ENCODE measurements around the gene PIGU. TPM values are rescaled to one million over a fixed set of nuclear protein-coding genes. Genes with fewer than 3 reads are reported as not detected.
"Not testable (repeated sequence)": the region's sequence is repeated elsewhere in the genome, so short reads cannot be mapped to it uniquely, and the experiment has no call there.

PIGU gene
- polyA plus RNA-seq, 1 of the 3 experiments (the other 2 are of a cell fraction), result 40.3 TPM

DNA sequence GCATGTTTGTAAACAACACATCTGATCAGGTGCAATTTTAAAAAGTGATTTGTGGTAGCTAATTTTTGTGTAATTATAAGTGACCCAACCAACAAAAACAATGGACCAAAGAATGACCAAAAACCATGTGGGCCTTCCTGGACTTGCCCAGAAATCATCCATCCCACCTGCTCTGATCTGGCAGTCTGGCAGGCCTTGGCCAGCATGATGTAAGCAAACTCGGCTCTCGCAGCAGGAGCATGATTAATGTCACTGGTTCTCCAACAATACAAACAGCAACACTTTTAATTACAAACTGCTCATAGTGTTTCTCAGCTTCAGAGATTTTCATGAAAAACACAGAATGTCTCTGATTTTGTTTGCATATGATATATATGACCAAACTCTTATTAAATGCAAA lies 43.4 kb upstream of the PIGU start:
- H2AFZ ChIP-seq (ENCODE audit: low read depth), result no peak overlapping the region
- no peaks in the 10 kb centered on the region for H3K27me3 ChIP-seq (ENCODE audit: insufficient read depth)
- peaks cover 24 to 39% of the 10 kb centered on the region in 2 experiments for H3K36me3 ChIP-seq (replicated peaks in 1 of 2; ENCODE audit: control insufficient read depth in 1 of 2, insufficient read depth in 2 of 2, low read length in 1 of 2)
- no peak overlapping the region for H3K9ac ChIP-seq
- WGBS (ENCODE audit: low lambda C conversion rate), result 95% methylated on average over 2 of the region's 2 CpGs
- no peaks in the 10 kb centered on the region for H3K9me3 ChIP-seq
- H4K20me1 ChIP-seq (ENCODE audit: insufficient read depth), result no peaks in the 10 kb centered on the region
- DNase-seq, result no peak
- peaks cover under 1% of the 10 kb centered on the region for H3F3A ChIP-seq (replicated peaks; ENCODE audit: insufficient read depth)
- H3K27ac ChIP-seq (ENCODE audit: low read depth in 2 of 2, low read length in 1 of 2), result no peak overlapping the region
- TF ChIP-seq GATA2 (CRISPR knock-in tag; IDR thresholded peaks at IDR 0.05) (no peak), MXI1 (IDR thresholded peaks at IDR 0.05; ENCODE audit: low read depth, low read length) (no peak), ELF1 (IDR thresholded peaks at IDR 0.05) (no peak), TEAD4 (IDR thresholded peaks at IDR 0.05; ENCODE audit: borderline replicate concordance, insufficient read depth) (no peak), RCOR1 (IDR thresholded peaks at IDR 0.05; ENCODE audit: low read length) (no peak), RFX5 (IDR thresholded peaks at IDR 0.05; ENCODE audit: low read length) (no peak), TAF1 (IDR thresholded peaks at IDR 0.05; ENCODE audit: borderline replicate concordance, low read depth, low read length) (no peak)
- TF ChIP-seq, protein P1, sequence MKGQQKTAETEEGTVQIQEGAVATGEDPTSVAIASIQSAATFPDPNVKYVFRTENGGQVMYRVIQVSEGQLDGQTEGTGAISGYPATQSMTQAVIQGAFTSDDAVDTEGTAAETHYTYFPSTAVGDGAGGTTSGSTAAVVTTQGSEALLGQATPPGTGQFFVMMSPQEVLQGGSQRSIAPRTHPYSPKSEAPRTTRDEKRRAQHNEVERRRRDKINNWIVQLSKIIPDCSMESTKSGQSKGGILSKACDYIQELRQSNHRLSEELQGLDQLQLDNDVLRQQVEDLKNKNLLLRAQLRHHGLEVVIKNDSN (IDR thresholded peaks at IDR 0.05; ENCODE audit: borderline replicate concordance, low read depth), result no peak
- TF ChIP-seq, protein P2, sequence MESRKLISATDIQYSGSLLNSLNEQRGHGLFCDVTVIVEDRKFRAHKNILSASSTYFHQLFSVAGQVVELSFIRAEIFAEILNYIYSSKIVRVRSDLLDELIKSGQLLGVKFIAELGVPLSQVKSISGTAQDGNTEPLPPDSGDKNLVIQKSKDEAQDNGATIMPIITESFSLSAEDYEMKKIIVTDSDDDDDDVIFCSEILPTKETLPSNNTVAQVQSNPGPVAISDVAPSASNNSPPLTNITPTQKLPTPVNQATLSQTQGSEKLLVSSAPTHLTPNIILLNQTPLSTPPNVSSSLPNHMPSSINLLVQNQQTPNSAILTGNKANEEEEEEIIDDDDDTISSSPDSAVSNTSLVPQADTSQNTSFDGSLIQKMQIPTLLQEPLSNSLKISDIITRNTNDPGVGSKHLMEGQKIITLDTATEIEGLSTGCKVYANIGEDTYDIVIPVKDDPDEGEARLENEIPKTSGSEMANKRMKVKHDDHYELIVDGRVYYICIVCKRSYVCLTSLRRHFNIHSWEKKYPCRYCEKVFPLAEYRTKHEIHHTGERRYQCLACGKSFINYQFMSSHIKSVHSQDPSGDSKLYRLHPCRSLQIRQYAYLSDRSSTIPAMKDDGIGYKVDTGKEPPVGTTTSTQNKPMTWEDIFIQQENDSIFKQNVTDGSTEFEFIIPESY (IDR thresholded peaks at IDR 0.05; ENCODE audit: borderline replicate concordance, low read depth), result no peak
- TF ChIP-seq, protein P3, sequence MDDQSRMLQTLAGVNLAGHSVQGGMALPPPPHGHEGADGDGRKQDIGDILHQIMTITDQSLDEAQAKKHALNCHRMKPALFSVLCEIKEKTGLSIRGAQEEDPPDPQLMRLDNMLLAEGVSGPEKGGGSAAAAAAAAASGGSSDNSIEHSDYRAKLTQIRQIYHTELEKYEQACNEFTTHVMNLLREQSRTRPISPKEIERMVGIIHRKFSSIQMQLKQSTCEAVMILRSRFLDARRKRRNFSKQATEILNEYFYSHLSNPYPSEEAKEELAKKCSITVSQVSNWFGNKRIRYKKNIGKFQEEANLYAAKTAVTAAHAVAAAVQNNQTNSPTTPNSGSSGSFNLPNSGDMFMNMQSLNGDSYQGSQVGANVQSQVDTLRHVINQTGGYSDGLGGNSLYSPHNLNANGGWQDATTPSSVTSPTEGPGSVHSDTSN (IDR thresholded peaks at IDR 0.05), result no peak
- POLR2A ChIA-PET, result no interaction called here
- CTCF ChIA-PET, result interaction anchor here (1.1 to 2.6 kb wide), 5 partner anchors 9 to 408 kb away, joined by 3 to 8 read pairs (median 6); no protein-coding TSS in a partner anchor
- no peaks in the 10 kb centered on the region for H3K9me2 ChIP-seq
- H3K4me2 ChIP-seq, result no peak overlapping the region
- no peak overlapping the region for H3K4me3 ChIP-seq (ENCODE audit: low read depth in 2 of 2, low read length in 1 of 2)
- no peaks in the 10 kb centered on the region for H3K79me2 ChIP-seq (ENCODE audit: insufficient read depth)
- H3K4me1 ChIP-seq (ENCODE audit: control insufficient read depth in 1 of 2, insufficient read depth in 2 of 2, low read depth in 1 of 2, low read length in 1 of 2), result no peaks in the 10 kb centered on the region

DNA sequence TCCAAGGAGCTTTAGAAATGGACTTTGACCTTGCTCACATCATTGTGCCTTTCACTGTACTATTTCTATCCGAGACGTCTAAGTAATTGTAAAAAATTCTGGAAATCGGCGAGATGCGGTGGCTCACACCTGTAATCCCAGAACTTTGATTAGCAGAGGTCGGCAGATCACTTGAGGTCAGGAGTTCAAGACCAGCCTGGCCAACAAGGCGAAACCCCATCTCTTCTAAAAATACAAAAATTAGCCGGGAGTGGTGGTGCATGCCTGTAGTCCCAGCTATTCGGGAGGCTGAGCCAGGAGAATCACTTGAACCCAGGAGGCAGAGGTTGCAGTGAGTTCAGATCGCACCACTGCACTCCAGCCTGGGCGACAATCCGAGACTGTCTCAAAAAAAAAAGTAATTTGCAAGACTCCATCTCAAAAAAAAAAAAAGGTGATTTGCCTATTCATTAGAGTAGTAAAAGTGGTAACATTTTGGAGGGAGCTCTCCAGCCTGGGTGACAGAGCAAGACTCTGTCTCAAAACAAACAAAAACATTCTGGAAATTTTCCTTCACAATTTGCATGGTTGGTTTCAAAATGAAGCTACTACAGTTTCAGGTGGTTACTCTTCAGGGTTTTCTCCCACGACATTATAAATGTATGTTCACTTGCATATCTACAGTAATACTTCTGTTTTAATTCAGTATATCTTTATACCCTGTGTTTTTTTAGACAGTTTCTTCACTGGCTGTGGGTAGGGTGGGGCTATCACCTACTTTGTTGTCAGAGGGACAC lies 42.5 kb upstream of the PIGU start:
- H3K4me2 ChIP-seq; H3K9ac ChIP-seq; H4K20me1 ChIP-seq (ENCODE audit: insufficient read depth); H3K4me1 ChIP-seq (ENCODE audit: control insufficient read depth in 1 of 2, insufficient read depth in 2 of 2, low read depth in 1 of 2, low read length in 1 of 2); H3K79me2 ChIP-seq (ENCODE audit: insufficient read depth); H3K27ac ChIP-seq (ENCODE audit: low read depth in 2 of 2, low read length in 1 of 2); H3K9me3 ChIP-seq; DNase-seq; H3F3A ChIP-seq (replicated peaks; ENCODE audit: insufficient read depth); H3K27me3 ChIP-seq (ENCODE audit: insufficient read depth); POLR2A ChIA-PET; H3K4me3 ChIP-seq (ENCODE audit: low read depth in 2 of 2, low read length in 1 of 2); H2AFZ ChIP-seq (ENCODE audit: low read depth); H3K9me2 ChIP-seq: not testable (repeated sequence)
- peaks cover 22 to 36% of the 10 kb centered on the region in 2 experiments for H3K36me3 ChIP-seq (replicated peaks in 1 of 2; ENCODE audit: control insufficient read depth in 1 of 2, insufficient read depth in 2 of 2, low read length in 1 of 2)
- CTCF ChIA-PET, result interaction anchor here (0.6 to 2.6 kb wide), 6 partner anchors 10 to 407 kb away, joined by 3 to 8 read pairs (median 6); no protein-coding TSS in a partner anchor
- WGBS (ENCODE audit: low lambda C conversion rate), result over 99% methylated on average over 13 of the region's 13 CpGs
